ENCODE data around the gene WWOX.

GRCh38 chr16:78292844-78293380 is 193.5 kb downstream of the WWOX start:
- TF ChIP-seq POLR2AphosphoS5 (IDR thresholded peaks at IDR 0.05; ENCODE audit: borderline replicate concordance, low read depth, low read length) (no peak), EZH2 (IDR thresholded peaks at IDR 0.05) (no peak), FOXP2 (optimal IDR thresholded peaks at IDR 0.05; ENCODE audit: control extremely low read depth, extremely low read length, insufficient read depth) (no peak)

All from SK-N-MC (cell line).